ENCODE results near the gene STK24.
"Not testable (repeated sequence)": the region's sequence is repeated elsewhere in the genome, so short reads cannot be mapped to it uniquely, and the experiment has no call there.

The STK24 gene

GRCh38 chr13:98575009-98575903 lies 1.7 kb downstream of the STK24 start:
- no peaks in the 10 kb centered on the region for H3K9me3 Mint-ChIP-seq
- H3K27ac Mint-ChIP-seq: peak overlapping the region; percentile 97
- peak overlapping the region; percentile 86 for H3K4me3 Mint-ChIP-seq
- no peak for DNase-seq (ENCODE audit: low spot score in 2 of 2)
- no peaks in the 10 kb centered on the region for H3K36me3 Mint-ChIP-seq
- no peak for ATAC-seq (ENCODE audit: low read depth)
- H3K27me3 Mint-ChIP-seq: no peaks in the 10 kb centered on the region
- H3K4me1 Mint-ChIP-seq: peaks cover 46% of the 10 kb centered on the region

- Mint-ChIP-seq H3K4me3 (peak overlapping the region; percentile 85), H3K36me3 (peaks cover 2% of the 10 kb centered on the region), H3K27ac (peak overlapping the region; percentile 97), H3K4me1 (peaks cover 60% of the 10 kb centered on the region), H3K27me3 (no peaks in the 10 kb centered on the region), H3K9me3 (no peaks in the 10 kb centered on the region)
- no peak for ATAC-seq (ENCODE audit: low read depth)
- DNase-seq (ENCODE audit: low spot score in 2 of 2): no peak
Measured at GRCh38 chr13:98571955-98572662, 4.8 kb downstream of the STK24 start.

GRCh38 chr13:98570929-98571372 lies 6.0 kb downstream of the STK24 start:
- H3K9me3 Mint-ChIP-seq: no peaks in the 10 kb centered on the region
- ATAC-seq (ENCODE audit: low read depth) (peak; percentile 87), DNase-seq (ENCODE audit: low spot score in 2 of 2) (peak; percentile 39 to 56)
- peaks cover 71% of the 10 kb centered on the region for H3K4me1 Mint-ChIP-seq
- H3K4me3 Mint-ChIP-seq: peak overlapping the region; percentile 85
- H3K27me3 Mint-ChIP-seq: no peaks in the 10 kb centered on the region
- H3K27ac Mint-ChIP-seq: peak overlapping the region; percentile 97
- peaks cover 2% of the 10 kb centered on the region for H3K36me3 Mint-ChIP-seq

- H3K27me3 Mint-ChIP-seq; ATAC-seq (ENCODE audit: low read depth); H3K36me3 Mint-ChIP-seq; DNase-seq (ENCODE audit: low spot score in 2 of 2); H3K9me3 Mint-ChIP-seq: not testable (repeated sequence)
- peak overlapping the region; percentile 59 for H3K4me3 Mint-ChIP-seq
- H3K27ac Mint-ChIP-seq: peak overlapping the region; percentile 97
- peaks cover 72% of the 10 kb centered on the region for H3K4me1 Mint-ChIP-seq
Measured at GRCh38 chr13:98569494-98570367, 7.2 kb downstream of the STK24 start.

GRCh38 chr13:98568918-98569317 lies 8.0 kb downstream of the STK24 start:
- Mint-ChIP-seq H3K27me3 (no peaks in the 10 kb centered on the region), H3K4me1 (peaks cover 68% of the 10 kb centered on the region), H3K36me3 (peaks cover 2% of the 10 kb centered on the region), H3K27ac (peak overlapping the region; percentile 97), H3K4me3 (no peak overlapping the region), H3K9me3 (no peaks in the 10 kb centered on the region)
- DNase-seq (ENCODE audit: low spot score in 2 of 2): no peak
- no peak for ATAC-seq (ENCODE audit: low read depth)

GRCh38 chr13:98567140-98567539 lies 9.8 kb downstream of the STK24 start:
- Mint-ChIP-seq H3K27ac (peak overlapping the region; percentile 97), H3K9me3 (no peaks in the 10 kb centered on the region), H3K27me3 (no peaks in the 10 kb centered on the region), H3K4me3 (peak overlapping the region; percentile 63), H3K4me1 (peaks cover 66% of the 10 kb centered on the region), H3K36me3 (peaks cover 2% of the 10 kb centered on the region)
- ATAC-seq (ENCODE audit: low read depth): no peak
- no peak for DNase-seq (ENCODE audit: low spot score in 2 of 2)

GRCh38 chr13:98565726-98566565 lies 11.0 kb downstream of the STK24 start:
- H3K4me1 Mint-ChIP-seq: peaks cover 64% of the 10 kb centered on the region
- peak overlapping the region; percentile 65 for H3K4me3 Mint-ChIP-seq
- no peaks in the 10 kb centered on the region for H3K9me3 Mint-ChIP-seq
- H3K27ac Mint-ChIP-seq: peak overlapping the region; percentile 97
- ATAC-seq (ENCODE audit: low read depth) (no peak), DNase-seq (ENCODE audit: low spot score in 2 of 2) (no peak)
- peaks cover 2% of the 10 kb centered on the region for H3K36me3 Mint-ChIP-seq
- H3K27me3 Mint-ChIP-seq: no peaks in the 10 kb centered on the region

GRCh38 chr13:98564204-98564603 lies 12.7 kb downstream of the STK24 start:
- DNase-seq (ENCODE audit: low spot score in 2 of 2): no peak
- H3K27ac Mint-ChIP-seq: peak overlapping the region; percentile 87
- no peaks in the 10 kb centered on the region for H3K9me3 Mint-ChIP-seq

GRCh38 chr13:98563071-98563470 lies 13.8 kb downstream of the STK24 start:
- H3K27me3 Mint-ChIP-seq: no peaks in the 10 kb centered on the region
- DNase-seq (ENCODE audit: low spot score in 2 of 2): no peak

More at GRCh38 chr13:98564204-98564603, 12.7 kb downstream of the STK24 start:
- Mint-ChIP-seq H3K36me3 (peaks cover 5% of the 10 kb centered on the region), H3K4me3 (peak overlapping the region; percentile 74), H3K4me1 (peaks cover 64% of the 10 kb centered on the region), H3K27me3 (no peaks in the 10 kb centered on the region)
- ATAC-seq (ENCODE audit: low read depth): peak; percentile 34

GRCh38 chr13:98559169-98559568 lies 17.7 kb downstream of the STK24 start:
- no peak for DNase-seq (ENCODE audit: low spot score in 2 of 2)
- peaks cover 4% of the 10 kb centered on the region for H3K36me3 Mint-ChIP-seq
- no peak for ATAC-seq (ENCODE audit: low read depth)
- no peaks in the 10 kb centered on the region for H3K27me3 Mint-ChIP-seq
- no peaks in the 10 kb centered on the region for H3K9me3 Mint-ChIP-seq
- H3K4me3 Mint-ChIP-seq: peak overlapping the region; percentile 0
- H3K27ac Mint-ChIP-seq: peak overlapping the region; percentile 70
- peaks cover 70% of the 10 kb centered on the region for H3K4me1 Mint-ChIP-seq

More at GRCh38 chr13:98563071-98563470, 13.8 kb downstream of the STK24 start:
- H3K4me1 Mint-ChIP-seq: peaks cover 65% of the 10 kb centered on the region
- H3K36me3 Mint-ChIP-seq: peaks cover 4% of the 10 kb centered on the region
- ATAC-seq (ENCODE audit: low read depth): peak; percentile 63
- H3K4me3 Mint-ChIP-seq: peak overlapping the region; percentile 75
- H3K27ac Mint-ChIP-seq: peak overlapping the region; percentile 87
- H3K9me3 Mint-ChIP-seq: no peaks in the 10 kb centered on the region

- ATAC-seq (ENCODE audit: low read depth) (no peak), DNase-seq (ENCODE audit: low spot score in 2 of 2) (no peak)
- Mint-ChIP-seq H3K9me3 (no peaks in the 10 kb centered on the region), H3K4me3 (no peak overlapping the region), H3K4me1 (peaks cover 73% of the 10 kb centered on the region), H3K27ac (peak overlapping the region; percentile 67), H3K36me3 (peaks cover 4% of the 10 kb centered on the region), H3K27me3 (no peaks in the 10 kb centered on the region)
Measured at GRCh38 chr13:98557937-98558792, 18.7 kb downstream of the STK24 start.

GRCh38 chr13:98556968-98557631 lies 19.8 kb downstream of the STK24 start:
- H3K36me3 Mint-ChIP-seq: peaks cover 6% of the 10 kb centered on the region
- H3K4me1 Mint-ChIP-seq: peaks cover 73% of the 10 kb centered on the region
- no peak overlapping the region for H3K4me3 Mint-ChIP-seq
- H3K27me3 Mint-ChIP-seq: no peaks in the 10 kb centered on the region
- H3K9me3 Mint-ChIP-seq: no peaks in the 10 kb centered on the region
- DNase-seq (ENCODE audit: low spot score in 2 of 2) (no peak), ATAC-seq (ENCODE audit: low read depth) (peak; percentile 84)
- peak overlapping the region; percentile 67 for H3K27ac Mint-ChIP-seq
